Endothelial cell of umbilical vein (primary cell): ENCODE data around the gene STIMATE.

Source experiments
- CTCF ChIP-seq, 2 donors: IDR thresholded peaks; 1 replicate in 1 of 2; 2 replicates in 1 of 2; pipeline ENCODE4 v1.5.1; 2011; ENCODE audit warnings: low read length in 2 of 2, mild to moderate bottlenecking in 2 of 2, moderate library complexity in 2 of 2, control low read depth in 1 of 2, inconsistent platforms in 1 of 2, low read depth in 1 of 2; ENCODE audit not compliant: insufficient read depth in 1 of 2; ENCODE audit errors: extremely low read depth in 1 of 2
- POLR2A ChIP-seq: IDR thresholded peaks from 2 replicates; pipeline ENCODE4 v1.6.1; 2012; ENCODE audit warnings: low read depth, mild to moderate bottlenecking, control low read depth, low read length
- TF ChIP-seq, protein P1 (sequence below): IDR thresholded peaks from 2 replicates; pipeline ENCODE4 v1.6.1; 2011; ENCODE audit not compliant: insufficient read depth, insufficient read length

- TF ChIP-seq CTCF (IDR thresholded peaks at IDR 0.05; ENCODE audit: extremely low read depth in 1 of 2, insufficient read depth in 1 of 2, low read depth in 1 of 2, low read length in 2 of 2): no peak
- TF ChIP-seq POLR2A: no peak
- TF ChIP-seq, protein P1, sequence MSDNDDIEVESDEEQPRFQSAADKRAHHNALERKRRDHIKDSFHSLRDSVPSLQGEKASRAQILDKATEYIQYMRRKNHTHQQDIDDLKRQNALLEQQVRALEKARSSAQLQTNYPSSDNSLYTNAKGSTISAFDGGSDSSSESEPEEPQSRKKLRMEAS: no peak
Observed at GRCh38 chr3:52904000-52904399, 6.7 kb upstream of the STIMATE start.
